Mesenchymal stem cell (in vitro differentiated cells and primary cell): Measurements from ENCODE around the gene NUP93.

ENCODE experiments used
- DNase-seq: peaks from one replicate; pipeline ENCODE4 v3.0.0-alpha.2; 2013
- H2AFZ ChIP-seq: one replicate; pipeline ENCODE4 v1.6.1; 2013; ENCODE audit warnings: low read depth, mild to moderate bottlenecking, control low read depth, inconsistent platforms, low read length, moderate library complexity
- H2AK5ac ChIP-seq: 2 replicates; pipeline ENCODE4 v1.6.1; 2013; ENCODE audit warnings: low read length, moderate library complexity, mild to moderate bottlenecking, inconsistent platforms; ENCODE audit not compliant: severe bottlenecking
- H2BK120ac ChIP-seq: one replicate; pipeline ENCODE4 v1.6.1; 2013; ENCODE audit warnings: low read depth, mild to moderate bottlenecking, inconsistent platforms, low read length, moderate library complexity
- H2BK12ac ChIP-seq, 2 experiments: one replicate each; pipeline ENCODE4 v1.6.1; 2013; ENCODE audit warnings: inconsistent platforms in 2 of 2, low read length in 2 of 2, mild to moderate bottlenecking in 2 of 2, moderate library complexity in 2 of 2, control low read depth in 1 of 2
- H2BK15ac ChIP-seq: one replicate; pipeline ENCODE4 v1.6.1; 2013; ENCODE audit warnings: mild to moderate bottlenecking, low read depth, inconsistent platforms; ENCODE audit not compliant: poor library complexity, severe bottlenecking
- H2BK5ac ChIP-seq: 2 replicates; pipeline ENCODE4 v1.6.1; 2013; ENCODE audit warnings: low read depth, mild to moderate bottlenecking, low read length, control low read depth, inconsistent platforms; ENCODE audit not compliant: poor library complexity, severe bottlenecking
- H3K14ac ChIP-seq, 2 experiments: one replicate each; pipeline ENCODE4 v1.6.1; 2013; ENCODE audit warnings: inconsistent platforms in 2 of 2, low read length in 2 of 2, control low read depth in 1 of 2, mild to moderate bottlenecking in 1 of 2, moderate library complexity in 1 of 2
- H3K18ac ChIP-seq, 2 experiments: one replicate each; pipeline ENCODE4 v1.6.1; 2013; ENCODE audit warnings: inconsistent platforms in 2 of 2, low read length in 2 of 2, control low read depth in 1 of 2, low read depth in 1 of 2, mild to moderate bottlenecking in 1 of 2
- H3K23ac ChIP-seq, 2 experiments: one replicate each; pipeline ENCODE4 v1.6.1; 2013; ENCODE audit warnings: inconsistent platforms in 2 of 2, low read length in 2 of 2, mild to moderate bottlenecking in 2 of 2, moderate library complexity in 2 of 2, control low read depth in 1 of 2
- H3K27ac ChIP-seq: 2 replicates; pipeline ENCODE4 v1.5.1; 2013; ENCODE audit warnings: mild to moderate bottlenecking, moderate library complexity, low read length, control low read depth, inconsistent platforms; ENCODE audit not compliant: poor library complexity, severe bottlenecking
- H3K27me3 ChIP-seq, 2 experiments: 2 replicates each; pipeline versions ENCODE4 v1.6.1 to v1.7.0; 2013; ENCODE audit warnings: low read length in 2 of 2, mild to moderate bottlenecking in 2 of 2, moderate library complexity in 2 of 2, control low read depth in 1 of 2, inconsistent platforms in 1 of 2; ENCODE audit not compliant: control insufficient read depth in 1 of 2, insufficient read depth in 1 of 2
- H3K36me3 ChIP-seq, 2 experiments: 2 replicates each; pipeline versions ENCODE4 v1.6.1 to v1.7.0; 2013; ENCODE audit warnings: low read length in 2 of 2, control low read depth in 1 of 2, inconsistent platforms in 1 of 2, low read depth in 1 of 2, mild to moderate bottlenecking in 1 of 2; ENCODE audit not compliant: insufficient read depth in 2 of 2, control insufficient read depth in 1 of 2
- H3K4ac ChIP-seq, 2 experiments: one replicate each; pipeline ENCODE4 v1.6.1; 2013; ENCODE audit warnings: inconsistent platforms in 2 of 2, low read length in 2 of 2, mild to moderate bottlenecking in 2 of 2, moderate library complexity in 2 of 2, control low read depth in 1 of 2, low read depth in 1 of 2
- H3K4me1 ChIP-seq: 2 replicates; pipeline ENCODE4 v1.6.1; 2013; ENCODE audit warnings: low read depth, low read length, control low read depth; ENCODE audit not compliant: control insufficient read depth, insufficient read depth
- H3K4me2 ChIP-seq: 2 replicates; pipeline ENCODE4 v1.6.1; 2013; ENCODE audit warnings: low read length, mild to moderate bottlenecking, inconsistent platforms; ENCODE audit not compliant: poor library complexity, severe bottlenecking
- H3K4me3 ChIP-seq, 2 experiments: 2 replicates each; pipeline versions ENCODE4 v1.5.1 to v1.7.0; 2013; ENCODE audit warnings: low read length in 2 of 2, mild to moderate bottlenecking in 2 of 2, control low read depth in 1 of 2, low read depth in 1 of 2; ENCODE audit not compliant: insufficient read depth in 1 of 2
- H3K79me1 ChIP-seq: replicated peaks from 2 replicates; pipeline ENCODE4 v1.6.1; 2013; ENCODE audit warnings: mild to moderate bottlenecking, control low read depth, low read length, inconsistent platforms; ENCODE audit not compliant: poor library complexity, severe bottlenecking
- H3K9ac ChIP-seq: 2 replicates; pipeline ENCODE4 v1.7.0; 2013; ENCODE audit warnings: mild to moderate bottlenecking, low read length, moderate library complexity
- H3K9me3 ChIP-seq: 2 replicates; pipeline ENCODE4 v1.7.0; 2013; ENCODE audit warnings: mild to moderate bottlenecking, low read length; ENCODE audit not compliant: control insufficient read depth
- H4K8ac ChIP-seq: one replicate; pipeline ENCODE4 v1.6.1; 2013; ENCODE audit warnings: inconsistent platforms, mild to moderate bottlenecking, low read length, moderate library complexity
- H4K91ac ChIP-seq: one replicate; pipeline ENCODE4 v1.6.1; 2013; ENCODE audit warnings: mild to moderate bottlenecking, low read length, inconsistent platforms
- WGBS: methylation state at CpG from one replicate; pipeline ENCODE4 v1.1.7; 2013; ENCODE audit warnings: mixed read lengths; 5-methylcytosine and 5-hydroxymethylcytosine counted together

Gene NUP93

GRCh38 chr16:56710181-56710737, 19.7 kb upstream of the NUP93 start:
- Histone ChIP-seq H3K79me1 (no peaks in the 10 kb centered on the region), H3K18ac (no peak overlapping the region), H3K4me3 (no peak overlapping the region), H4K91ac (no peak overlapping the region), H3K4me2 (no peak overlapping the region), H2AFZ (no peak overlapping the region), H3K27me3 (peaks cover 0 to 14% of the 10 kb centered on the region in 2 experiments), H4K8ac (no peak overlapping the region), H2BK12ac (no peak overlapping the region), H3K4me1 (no peaks in the 10 kb centered on the region), H2BK5ac (no peak overlapping the region), H3K14ac (no peak overlapping the region), H2AK5ac (no peak overlapping the region), H3K27ac (no peak overlapping the region), H3K9ac (no peak overlapping the region), H2BK15ac (no peak overlapping the region), H3K23ac (no peak overlapping the region), H3K4ac (no peak overlapping the region), H2BK120ac (no peak overlapping the region), H3K36me3 (no peaks in the 10 kb centered on the region), H3K9me3 (no peaks in the 10 kb centered on the region)
- 87% methylated on average over 3 of the region's 3 CpGs for WGBS
- no peak for DNase-seq

DNA sequence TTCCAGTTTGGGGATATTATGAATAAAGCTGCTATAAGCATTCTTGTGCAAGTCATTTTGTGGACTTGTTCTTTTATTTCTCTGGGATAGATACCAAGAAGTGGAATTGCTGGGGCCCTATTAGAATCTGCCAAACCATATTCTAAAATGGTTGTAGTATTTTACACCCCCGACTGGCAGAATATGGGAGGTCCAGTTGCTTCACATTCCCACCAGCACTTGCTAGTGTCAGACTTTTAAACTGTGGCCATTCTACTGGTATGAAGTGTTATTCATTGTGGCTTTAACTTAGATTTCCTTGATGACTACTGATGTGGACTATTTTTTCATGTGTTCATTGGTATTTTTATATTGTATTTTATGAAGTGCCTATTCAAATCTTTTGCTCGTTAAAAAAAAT, 18.1 kb upstream of the NUP93 start:
- Histone ChIP-seq H3K27me3 (peaks cover 0 to 14% of the 10 kb centered on the region in 2 experiments), H3K23ac (no peak overlapping the region), H4K91ac (no peak overlapping the region), H2BK15ac (no peak overlapping the region), H4K8ac (no peak overlapping the region), H3K9ac (no peak overlapping the region), H2BK5ac (no peak overlapping the region), H3K9me3 (no peaks in the 10 kb centered on the region), H3K27ac (no peak overlapping the region), H3K4ac (no peak overlapping the region), H3K79me1 (no peaks in the 10 kb centered on the region), H2AFZ (no peak overlapping the region), H2BK12ac (no peak overlapping the region), H3K4me2 (no peak overlapping the region), H2AK5ac (no peak overlapping the region), H3K36me3 (no peaks in the 10 kb centered on the region), H3K14ac (no peak overlapping the region), H3K18ac (no peak overlapping the region), H2BK120ac (no peak overlapping the region), H3K4me1 (no peaks in the 10 kb centered on the region), H3K4me3 (no peak overlapping the region)
- WGBS = 100% methylated on average over 1 of the region's 2 CpGs
- DNase-seq = no peak

DNA sequence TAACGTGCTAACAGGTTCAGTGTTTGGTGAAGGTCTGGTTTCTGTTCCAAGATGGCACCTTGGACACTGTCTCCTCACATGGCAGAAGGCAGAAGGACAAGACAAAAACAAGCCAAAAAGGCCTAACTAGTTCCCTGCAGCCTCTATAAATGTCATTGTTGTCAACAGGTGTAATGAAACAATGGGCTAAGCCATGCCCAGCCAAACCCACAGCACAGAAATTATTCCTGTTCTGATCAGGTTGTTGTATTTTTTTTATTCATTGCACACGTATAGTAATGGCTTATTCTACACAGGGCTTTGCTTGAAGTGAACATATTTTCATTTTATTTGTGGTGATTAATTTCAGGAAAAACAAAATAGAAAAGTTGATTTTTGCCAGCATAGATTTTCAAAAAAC, 16.1 kb upstream of the NUP93 start:
- no peak overlapping the region for H3K18ac ChIP-seq
- H3K27ac ChIP-seq = no peak overlapping the region
- H3K36me3 ChIP-seq = no peaks in the 10 kb centered on the region
- H4K91ac ChIP-seq = no peak overlapping the region
- no peak overlapping the region for H2BK15ac ChIP-seq
- H3K79me1 ChIP-seq = no peaks in the 10 kb centered on the region
- no peak overlapping the region for H3K23ac ChIP-seq
- no peak overlapping the region for H3K4me2 ChIP-seq
- no peak overlapping the region for H3K14ac ChIP-seq
- H3K4me3 ChIP-seq = no peak overlapping the region
- H3K4ac ChIP-seq = no peak overlapping the region
- peaks cover 0 to 10% of the 10 kb centered on the region in 2 experiments for H3K27me3 ChIP-seq
- 70% methylated on average over 1 of the region's 2 CpGs for WGBS
- H3K9ac ChIP-seq = no peak overlapping the region
- H3K4me1 ChIP-seq = no peaks in the 10 kb centered on the region
- H2AFZ ChIP-seq = no peak overlapping the region
- H2BK12ac ChIP-seq = no peak overlapping the region
- H4K8ac ChIP-seq = no peak overlapping the region
- H2AK5ac ChIP-seq = no peak overlapping the region
- no peak overlapping the region for H2BK120ac ChIP-seq
- no peak for DNase-seq
- no peaks in the 10 kb centered on the region for H3K9me3 ChIP-seq
- H2BK5ac ChIP-seq = no peak overlapping the region

DNA sequence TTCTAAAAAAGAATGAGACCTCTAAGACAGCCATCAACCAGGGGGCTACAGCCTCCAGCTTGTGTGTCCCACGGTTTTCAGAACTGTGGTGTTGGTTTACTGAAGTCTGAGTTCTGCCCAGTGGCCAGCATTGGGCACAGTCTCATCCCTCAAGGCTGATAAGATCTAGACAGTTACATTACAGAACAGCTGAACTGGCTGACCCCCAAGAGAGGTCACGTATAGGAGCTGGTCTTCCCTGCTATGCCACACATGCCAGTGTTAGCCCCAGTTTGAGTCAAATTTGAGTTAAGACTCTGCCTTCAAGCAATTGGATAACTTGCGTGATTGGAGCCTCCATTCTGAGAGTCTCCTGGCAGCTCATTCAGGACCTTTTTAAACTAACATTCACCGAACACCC, 14.8 kb upstream of the NUP93 start:
- Histone ChIP-seq H2BK12ac (no peak overlapping the region), H3K27me3 (peaks cover 0 to under 1% of the 10 kb centered on the region in 2 experiments), H4K91ac (no peak overlapping the region), H3K4me3 (no peak overlapping the region), H2BK120ac (no peak overlapping the region), H2AK5ac (no peak overlapping the region), H3K36me3 (no peaks in the 10 kb centered on the region), H3K18ac (no peak overlapping the region), H2AFZ (no peak overlapping the region), H2BK5ac (no peak overlapping the region), H3K9ac (no peak overlapping the region), H3K79me1 (no peaks in the 10 kb centered on the region), H2BK15ac (no peak overlapping the region), H3K27ac (no peak overlapping the region), H3K23ac (no peak overlapping the region), H4K8ac (no peak overlapping the region), H3K9me3 (no peaks in the 10 kb centered on the region), H3K4me1 (no peaks in the 10 kb centered on the region), H3K4me2 (no peak overlapping the region), H3K4ac (no peak overlapping the region), H3K14ac (peak overlapping the region in 1 of 2 experiments; percentile 6)
- DNase-seq = no peak
- 75% methylated on average over 4 of the region's 4 CpGs for WGBS
